Mammary epithelial cell (primary cell): ENCODE results near the gene ETV1.

ENCODE experiments used
- EZH2 ChIP-seq: IDR thresholded peaks from 2 replicates; pipeline ENCODE4 v1.6.1; 2012; ENCODE audit warnings: low read length, inconsistent platforms, borderline replicate concordance
- TF ChIP-seq, protein P1 (sequence below), 2 donors: IDR thresholded peaks in 1 of 2; conservative IDR thresholded peaks in 1 of 2; 2 replicates each; pipeline ENCODE4 v1.5.1; 2011 to 2012; ENCODE audit warnings: inconsistent platforms in 2 of 2, low read length in 2 of 2, mild to moderate bottlenecking in 2 of 2, control low read depth in 1 of 2, low read depth in 1 of 2; ENCODE audit not compliant: insufficient read depth in 1 of 2; ENCODE audit errors: extremely low read depth in 1 of 2

- TF ChIP-seq, protein P1, sequence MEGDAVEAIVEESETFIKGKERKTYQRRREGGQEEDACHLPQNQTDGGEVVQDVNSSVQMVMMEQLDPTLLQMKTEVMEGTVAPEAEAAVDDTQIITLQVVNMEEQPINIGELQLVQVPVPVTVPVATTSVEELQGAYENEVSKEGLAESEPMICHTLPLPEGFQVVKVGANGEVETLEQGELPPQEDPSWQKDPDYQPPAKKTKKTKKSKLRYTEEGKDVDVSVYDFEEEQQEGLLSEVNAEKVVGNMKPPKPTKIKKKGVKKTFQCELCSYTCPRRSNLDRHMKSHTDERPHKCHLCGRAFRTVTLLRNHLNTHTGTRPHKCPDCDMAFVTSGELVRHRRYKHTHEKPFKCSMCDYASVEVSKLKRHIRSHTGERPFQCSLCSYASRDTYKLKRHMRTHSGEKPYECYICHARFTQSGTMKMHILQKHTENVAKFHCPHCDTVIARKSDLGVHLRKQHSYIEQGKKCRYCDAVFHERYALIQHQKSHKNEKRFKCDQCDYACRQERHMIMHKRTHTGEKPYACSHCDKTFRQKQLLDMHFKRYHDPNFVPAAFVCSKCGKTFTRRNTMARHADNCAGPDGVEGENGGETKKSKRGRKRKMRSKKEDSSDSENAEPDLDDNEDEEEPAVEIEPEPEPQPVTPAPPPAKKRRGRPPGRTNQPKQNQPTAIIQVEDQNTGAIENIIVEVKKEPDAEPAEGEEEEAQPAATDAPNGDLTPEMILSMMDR (conservative IDR thresholded peaks at IDR 0.05 in 1 of 2, IDR thresholded peaks at IDR 0.05 in 1 of 2; ENCODE audit: extremely low read depth in 1 of 2, insufficient read depth in 1 of 2, low read depth in 1 of 2, low read length in 2 of 2), result no peak
- no peak for TF ChIP-seq EZH2
These were observed 55.9 kb downstream of the ETV1 start for GRCh38 chr7:13933536-13933935.
